NOMO-1 (cell line): Measurements from ENCODE around the gene LRRC51.

Source experiments
- DNase-seq, 2 experiments: peaks; one replicate each; lab custom pipeline; 2025; ENCODE audit not compliant: unreplicated experiment in 2 of 2; lab: John Stamatoyannopoulos, UW

LRRC51 gene

GRCh38 chr11:72103754-72104167 lies 23.1 kb downstream of the LRRC51 start:
- no peak for DNase-seq

- DNase-seq, result no peak
Measured at GRCh38 chr11:72105888-72106287, 25.2 kb downstream of the LRRC51 start, which contains the start of gene TOMT. Gene TOMT, plus strand, starts transcription at chr11:72105924. Its CDS starts 28 bp downstream, at chr11:72105952.

DNA sequence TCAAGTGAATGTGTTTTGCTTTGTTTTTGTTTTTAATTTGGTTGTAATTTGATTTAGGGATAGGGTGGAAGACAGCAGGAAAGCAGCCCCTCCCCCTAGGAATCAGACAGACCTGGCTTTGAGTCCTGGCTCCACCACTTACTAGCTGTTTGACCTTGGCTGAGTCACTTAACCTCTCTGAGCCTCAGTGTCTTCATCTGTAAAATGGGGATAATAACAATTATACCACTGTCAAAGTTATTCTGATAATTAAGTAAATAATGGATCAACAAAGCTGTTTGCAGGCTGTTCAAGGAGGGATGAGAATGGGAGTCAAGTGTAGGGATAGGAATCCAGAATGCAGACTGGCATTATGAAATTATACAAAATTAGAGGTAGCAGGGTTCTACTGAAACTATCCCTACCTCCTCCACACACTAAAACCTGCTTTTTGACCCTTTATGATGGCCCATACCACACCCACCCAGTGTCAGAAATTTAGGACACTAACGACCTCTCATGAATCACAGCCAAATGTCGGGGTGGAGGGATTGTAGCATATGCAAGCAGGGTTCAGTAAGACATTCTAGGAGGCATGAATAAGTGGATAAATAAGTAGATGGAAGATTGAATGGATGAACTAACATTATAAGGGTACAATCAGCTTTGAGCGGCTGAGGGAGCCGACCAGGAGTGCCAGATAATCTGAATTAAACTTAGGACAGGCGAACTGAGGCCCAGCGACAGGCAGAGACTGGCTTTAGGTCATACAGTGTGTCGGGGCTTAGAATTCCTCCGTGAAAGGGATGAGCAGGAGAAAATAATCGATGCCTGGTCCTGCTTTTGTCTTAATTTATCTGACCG lies 30.9 kb downstream of the LRRC51 start:
- no peak for DNase-seq

GRCh38 chr11:72112143-72112977 lies 31.7 kb downstream of the LRRC51 start, which contains the start of gene ANAPC15:
Gene ANAPC15, minus strand, starts transcription at chr11:72112695. Its CDS starts 1,419 bp downstream, at chr11:72111276.
- peak; percentile 99 for DNase-seq

DNA sequence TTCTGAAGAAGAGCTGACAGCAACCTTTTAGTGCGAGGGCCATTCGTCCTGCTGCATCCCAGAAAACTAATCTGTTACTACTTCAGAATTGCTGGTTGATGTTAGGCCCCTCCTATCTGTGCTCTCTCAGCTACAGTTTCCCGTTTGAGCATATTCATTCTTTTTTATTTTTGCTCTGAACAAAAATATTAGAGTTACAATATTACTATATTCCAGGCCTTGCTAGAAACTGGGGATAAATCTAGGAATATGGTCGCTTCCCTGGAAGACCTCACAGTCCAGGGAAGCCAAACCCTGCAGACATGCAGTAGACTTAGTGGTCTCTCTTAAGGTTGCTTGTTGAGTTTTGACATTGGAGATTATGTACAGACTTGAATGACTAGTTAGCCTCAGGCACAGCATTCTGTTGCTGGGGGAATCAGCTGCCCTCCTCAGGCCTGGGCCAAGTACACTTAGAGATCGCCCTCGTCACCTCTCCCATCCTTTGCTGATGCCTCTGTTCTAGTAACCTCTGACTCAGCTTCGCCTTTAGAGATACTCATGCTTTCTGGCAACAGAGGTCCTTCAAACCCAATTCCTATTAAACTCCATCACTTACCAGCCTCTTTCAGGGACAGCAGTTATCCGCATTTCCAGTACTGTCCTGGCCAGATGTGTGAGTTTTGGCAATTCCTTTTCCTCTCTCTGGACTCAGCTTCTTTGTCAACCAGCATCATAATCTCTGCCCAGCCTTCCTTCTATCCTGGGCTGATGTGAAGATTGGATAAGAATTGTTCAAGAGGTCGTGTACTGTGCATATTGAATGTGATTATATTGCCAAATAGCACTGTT lies 32.5 kb downstream of the LRRC51 start:
- no peak for DNase-seq

- DNase-seq, result no peak
Measured at GRCh38 chr11:72114570-72114969, 33.9 kb downstream of the LRRC51 start.

- DNase-seq, result no peak
Measured at GRCh38 chr11:72116019-72116755, 35.5 kb downstream of the LRRC51 start.

DNA sequence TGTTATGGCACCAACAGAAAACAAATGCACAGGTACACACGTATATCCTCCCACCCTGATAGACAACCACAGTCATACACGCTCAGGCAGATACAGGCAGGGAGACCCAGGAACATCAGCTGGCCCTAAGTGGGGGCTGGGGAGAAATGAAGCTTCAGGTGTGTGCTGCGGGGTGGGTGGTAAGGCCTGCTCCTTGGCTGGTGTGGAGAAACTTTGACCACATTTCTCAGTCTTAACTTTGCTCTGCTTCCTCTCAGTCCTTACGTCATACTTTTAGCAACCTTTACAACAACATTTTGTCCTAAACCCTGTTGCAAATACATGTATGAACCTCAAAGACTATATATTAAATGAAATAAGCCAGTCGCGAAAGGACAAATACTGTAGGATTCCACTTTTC lies 38.5 kb downstream of the LRRC51 start:
- DNase-seq, result peak; percentile 24 to 59

DNA sequence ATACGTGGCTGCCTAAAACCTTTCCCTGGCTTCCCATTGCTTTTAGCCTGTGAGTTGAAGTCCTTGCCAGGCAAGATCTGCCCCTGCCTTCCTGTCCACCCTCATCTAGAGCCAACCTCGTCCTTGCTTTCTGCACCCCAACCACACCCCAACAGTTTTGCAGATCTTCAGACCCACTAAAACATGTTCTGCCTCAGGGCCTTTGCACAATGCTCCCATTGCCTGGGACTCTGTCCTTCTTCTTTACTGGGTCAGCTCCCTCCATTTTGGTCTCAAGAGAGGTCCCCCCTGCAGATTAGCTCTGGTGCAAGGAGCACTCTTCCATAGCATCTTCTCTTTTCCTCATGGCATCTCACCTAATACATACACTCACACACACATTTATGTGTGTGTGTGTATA lies 40.3 kb downstream of the LRRC51 start:
- no peak for DNase-seq

GRCh38 chr11:72122607-72123006 lies 42.0 kb downstream of the LRRC51 start:
- DNase-seq, result no peak

DNA sequence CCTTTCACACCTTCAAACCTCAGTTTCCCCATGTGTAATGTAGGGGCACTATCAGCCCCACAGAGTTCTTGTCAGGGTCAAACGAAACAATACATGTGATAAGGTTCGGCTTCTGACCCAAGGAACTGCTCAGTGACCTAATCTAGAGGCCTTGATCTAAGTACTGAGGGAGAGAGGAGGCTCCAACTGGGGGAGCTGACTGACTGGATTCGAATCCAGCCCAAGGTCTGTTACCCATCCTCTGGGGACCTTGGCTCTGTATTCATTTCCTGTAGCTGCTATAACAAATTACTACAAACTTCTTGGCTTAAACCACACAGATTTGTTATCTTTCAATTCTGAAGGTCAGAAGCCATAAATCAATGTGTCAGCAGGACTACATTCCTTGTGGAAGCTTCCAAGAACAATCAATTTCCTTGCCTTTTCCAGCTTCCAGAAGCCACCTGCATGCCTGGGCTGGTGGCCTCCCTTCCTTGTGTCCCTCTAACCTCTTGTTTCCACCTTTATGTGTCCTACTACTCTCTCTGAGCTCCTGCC lies 42.5 kb downstream of the LRRC51 start:
- DNase-seq, result no peak

GRCh38 chr11:72124046-72124445 lies 43.4 kb downstream of the LRRC51 start:
- DNase-seq, result no peak

GRCh38 chr11:72125956-72126355 lies 45.3 kb downstream of the LRRC51 start:
- no peak for DNase-seq

GRCh38 chr11:72127923-72128322 lies 47.3 kb downstream of the LRRC51 start:
- no peak for DNase-seq

- no peak for DNase-seq
Measured at GRCh38 chr11:72129381-72129780, 48.7 kb downstream of the LRRC51 start.

DNA sequence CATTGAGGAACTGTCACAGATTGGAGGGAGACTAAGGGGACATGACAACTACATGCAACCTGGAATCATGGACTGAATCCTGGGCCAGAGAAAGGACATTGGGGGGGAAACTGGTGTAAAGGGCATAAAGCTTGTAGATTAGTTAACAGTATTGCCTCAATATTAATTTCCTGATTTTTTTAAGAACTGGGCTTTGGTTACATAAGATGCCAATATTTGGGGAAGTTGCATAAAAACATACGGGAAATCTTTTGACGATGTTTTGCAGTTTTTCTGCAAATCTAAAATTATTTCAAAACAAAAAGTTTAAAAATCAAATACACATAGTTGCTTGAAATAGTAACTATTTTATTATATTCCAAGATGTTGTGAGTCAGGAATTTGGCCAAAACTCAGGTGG lies 52.0 kb downstream of the LRRC51 start:
- DNase-seq, result peak; percentile 36 to 54

DNA sequence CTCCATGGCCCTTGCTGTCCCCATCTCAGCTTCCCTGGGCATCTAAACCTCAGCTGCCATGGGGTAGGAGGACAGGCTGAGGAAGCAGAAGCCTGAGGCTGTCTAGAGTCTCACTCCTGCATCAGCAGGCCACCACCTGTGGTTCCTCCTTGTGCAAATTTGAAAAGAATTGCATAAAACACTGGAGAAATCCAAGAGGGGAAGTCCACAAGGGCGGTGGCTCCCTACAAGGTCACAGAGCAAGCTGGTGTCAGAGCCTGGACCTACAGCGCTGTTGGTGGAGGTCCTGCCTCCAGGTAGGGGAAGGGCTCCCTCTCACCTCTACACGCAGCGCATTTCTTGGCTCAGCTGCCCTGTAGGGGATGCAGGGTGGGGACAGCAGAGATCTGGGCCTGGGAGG lies 54.8 kb downstream of the LRRC51 start, which contains the start of gene FOLR3:
TSS of gene FOLR3 (plus strand) at position 253 of the 400 bp plus-strand sequence. CDS start 228 bp downstream, outside the sequence.
- peak; percentile 8 to 29 for DNase-seq

- no peak for DNase-seq
Measured at GRCh38 chr11:72135891-72136683, 55.4 kb downstream of the LRRC51 start.
